ENCODE measurements around the gene PLB1. TPM values are rescaled to one million over a fixed set of nuclear protein-coding genes. Genes with fewer than 3 reads are reported as not detected.

The PLB1 gene
- total RNA-seq, 1 experiment from 2014 or later = 0.44 TPM

- TF ChIP-seq CTCF (IDR thresholded peaks at IDR 0.05) (no peak), TEAD1 (CRISPR knock-in tag; IDR thresholded peaks at IDR 0.05) (no peak)
Measured at GRCh38 chr2:28588292-28588670, 92.4 kb downstream of the PLB1 start (continued).

- DNase-seq (ENCODE audit: low spot score) = no peak
- no peak for TF ChIP-seq TCF7 (CRISPR knock-in tag; IDR thresholded peaks at IDR 0.05; ENCODE audit: low read depth)
- no peak for TF ChIP-seq SMAD4 (CRISPR knock-in tag; IDR thresholded peaks at IDR 0.05)
- no peak for TF ChIP-seq OVOL2 (CRISPR knock-in tag; IDR thresholded peaks at IDR 0.05; ENCODE audit: borderline replicate concordance)
- no peak for TF ChIP-seq ESRRA (CRISPR knock-in tag; IDR thresholded peaks at IDR 0.05; ENCODE audit: borderline replicate concordance)
- no peak for TF ChIP-seq PRDM15 (CRISPR knock-in tag; IDR thresholded peaks at IDR 0.05)
- no peak for TF ChIP-seq ZNF138 (CRISPR knock-in tag; conservative IDR thresholded peaks at IDR 0.05)
- TF ChIP-seq ZMAT4 (CRISPR knock-in tag; IDR thresholded peaks at IDR 0.05) = no peak
- TF ChIP-seq NFATC4 (CRISPR knock-in tag; IDR thresholded peaks at IDR 0.05) = no peak
- no peak for TF ChIP-seq ZBTB43 (CRISPR knock-in tag; IDR thresholded peaks at IDR 0.05)
- no peak for TF ChIP-seq NR2C2 (CRISPR knock-in tag; IDR thresholded peaks at IDR 0.05)
- TF ChIP-seq NR1H2 (CRISPR knock-in tag; IDR thresholded peaks at IDR 0.05) = no peak
- no peak for TF ChIP-seq ZNF532 (CRISPR knock-in tag; IDR thresholded peaks at IDR 0.05; ENCODE audit: borderline replicate concordance)
- ATAC-seq = no peak
- Mint-ChIP-seq H3K4me3 (no peak overlapping the region), H3K27ac (no peak overlapping the region), H3K36me3 (no peaks in the 10 kb centered on the region), H3K9me3 (no peaks in the 10 kb centered on the region), H3K27me3 (ENCODE audit: low read depth) (no peaks in the 10 kb centered on the region; the same call in 1 of the 2 replicates), H3K4me1 (peaks cover 22% of the 10 kb centered on the region)
- POLR2A ChIA-PET = interaction anchor here (0.6 kb wide), 1 partner anchor 195 kb away, joined by 4 read pairs; no protein-coding TSS in a partner anchor
- CTCF ChIA-PET = interaction anchor here (2.0 kb wide), 1 partner anchor 23 kb away, joined by 6 read pairs; no protein-coding TSS in a partner anchor
Measured at GRCh38 chr2:28589746-28590463, 94.0 kb downstream of the PLB1 start.
